KMS-11 (cell line): ENCODE data around the gene TMEM92.

ENCODE experiments used
- H2AFZ ChIP-seq: fragments of 200-600 bp; sonication (generic); 2 replicates; pipeline ENCODE4 v1.6.1; 2016; ENCODE audit warnings: antibody characterized with exemption, mixed run types, low read depth
- H3K27ac ChIP-seq: fragments of 200-600 bp; sonication (generic); 2 replicates; pipeline ENCODE4 v1.6.1; 2016; ENCODE audit warnings: mild to moderate bottlenecking, mixed run types
- H3K27me3 ChIP-seq: fragments of 200-600 bp; sonication (generic); 2 replicates; pipeline ENCODE4 v1.6.1; 2017; ENCODE audit warnings: mild to moderate bottlenecking, low read depth, mixed run types, moderate library complexity; ENCODE audit not compliant: insufficient read depth
- H3K36me3 ChIP-seq: fragments of 200-600 bp; sonication (generic); 2 replicates; pipeline ENCODE4 v1.6.1; 2017; ENCODE audit warnings: mild to moderate bottlenecking, mixed run types; ENCODE audit not compliant: insufficient read depth
- H3K4me1 ChIP-seq: fragments of 200-600 bp; sonication (generic); 2 replicates; pipeline ENCODE4 v1.6.1; 2016; ENCODE audit warnings: mild to moderate bottlenecking, low read depth, mixed run types; ENCODE audit not compliant: poor library complexity, severe bottlenecking
- H3K4me2 ChIP-seq: fragments of 200-600 bp; sonication (generic); 2 replicates; pipeline ENCODE4 v1.7.0; 2016; ENCODE audit warnings: mild to moderate bottlenecking, mixed run types
- H3K4me3 ChIP-seq: fragments of 200-600 bp; sonication (generic); IDR thresholded peaks from 2 replicates; pipeline ENCODE4 v1.6.1; 2017; ENCODE audit warnings: low read depth, low read length, mixed read lengths; ENCODE audit not compliant: insufficient read depth
- H3K79me2 ChIP-seq: fragments of 200-600 bp; sonication (generic); 2 replicates; pipeline ENCODE4 v1.6.1; 2016; ENCODE audit warnings: low read depth, mixed run types; ENCODE audit not compliant: insufficient read depth
- H3K9ac ChIP-seq: fragments of 200-600 bp; sonication (generic); 2 replicates; pipeline ENCODE4 v1.6.1; 2016; ENCODE audit warnings: mild to moderate bottlenecking, mixed run types
- H4K20me1 ChIP-seq: fragments of 200-600 bp; sonication (generic); 2 replicates; pipeline ENCODE4 v1.6.1; 2016; ENCODE audit warnings: mild to moderate bottlenecking, mixed run types; ENCODE audit not compliant: insufficient read depth
- CTCF ChIP-seq: fragments of 200-600 bp; sonication (generic); conservative IDR thresholded peaks from 2 replicates; pipeline ENCODE4 v1.6.1; 2017; ENCODE audit warnings: low read depth, mild to moderate bottlenecking, antibody characterized with exemption, low read length, moderate library complexity, mixed read lengths

Gene TMEM92

GRCh38 chr17:50260501-50260911 is 13.8 kb upstream of the TMEM92 start:
- Histone ChIP-seq H3K27ac (no peak overlapping the region), H3K27me3 (peaks cover 55% of the 10 kb centered on the region), H3K4me1 (no peaks in the 10 kb centered on the region), H3K36me3 (no peaks in the 10 kb centered on the region), H4K20me1 (no peaks in the 10 kb centered on the region), H3K4me2 (no peak overlapping the region), H3K4me3 (no peak overlapping the region), H2AFZ (no peak overlapping the region), H3K9ac (no peak overlapping the region), H3K79me2 (no peaks in the 10 kb centered on the region)
- TF ChIP-seq CTCF, result no peak

- Histone ChIP-seq H3K9ac (no peak overlapping the region), H3K36me3 (no peaks in the 10 kb centered on the region), H3K79me2 (no peaks in the 10 kb centered on the region), H3K4me3 (no peak overlapping the region), H3K27ac (no peak overlapping the region), H3K4me2 (no peak overlapping the region), H2AFZ (no peak overlapping the region), H3K4me1 (no peaks in the 10 kb centered on the region), H3K27me3 (peaks cover 55% of the 10 kb centered on the region), H4K20me1 (no peaks in the 10 kb centered on the region)
- TF ChIP-seq CTCF, result no peak
Measured at GRCh38 chr17:50261051-50261915, 13.0 kb upstream of the TMEM92 start.

GRCh38 chr17:50262001-50262794 is 12.1 kb upstream of the TMEM92 start:
- Histone ChIP-seq H3K27ac (no peak overlapping the region), H3K9ac (no peak overlapping the region), H4K20me1 (no peaks in the 10 kb centered on the region), H3K4me1 (no peaks in the 10 kb centered on the region), H3K4me3 (no peak overlapping the region), H3K36me3 (no peaks in the 10 kb centered on the region), H3K4me2 (no peak overlapping the region), H3K79me2 (no peaks in the 10 kb centered on the region), H3K27me3 (peaks cover 49% of the 10 kb centered on the region), H2AFZ (no peak overlapping the region)
- no peak for TF ChIP-seq CTCF

- H3K36me3 ChIP-seq, result no peaks in the 10 kb centered on the region
- no peaks in the 10 kb centered on the region for H4K20me1 ChIP-seq
- H3K79me2 ChIP-seq, result no peaks in the 10 kb centered on the region
- no peak for TF ChIP-seq CTCF
- no peak overlapping the region for H3K9ac ChIP-seq
- no peak overlapping the region for H3K27ac ChIP-seq
- no peaks in the 10 kb centered on the region for H3K4me1 ChIP-seq
- H3K27me3 ChIP-seq, result peaks cover 43% of the 10 kb centered on the region
- no peak overlapping the region for H3K4me2 ChIP-seq
- H2AFZ ChIP-seq, result no peak overlapping the region
- no peak overlapping the region for H3K4me3 ChIP-seq
Measured at GRCh38 chr17:50263331-50264262, 10.7 kb upstream of the TMEM92 start.
